ENCODE data around the gene CNTNAP2. TPM values are rescaled to one million over a fixed set of nuclear protein-coding genes. Genes with fewer than 3 reads are reported as not detected.

Gene CNTNAP2
- total and polyA plus RNA-seq, 11 donors, result 0.01 to 2.6 (median 0.31) TPM; not detected in 3

GRCh38 chr7:147664541-147664940 is 1547.9 kb downstream of the CNTNAP2 start:
- peaks cover 0 to 7% (median 0%) of the 10 kb centered on the region in 12 donors for H3K9me3 ChIP-seq
- H3K27ac ChIP-seq, result no peak overlapping the region
- ATAC-seq (no peak), DNase-seq (no peak)
- WGBS, 4 donors, result 50 to 60% (median 56%) methylated on average over 6 of the region's 6 CpGs
- intact Hi-C loops (cut with DNase I), result no loop called here
- no peak overlapping the region for H3K4me3 ChIP-seq
- H3K36me3 ChIP-seq, result no peaks in the 10 kb centered on the region
- no peaks in the 10 kb centered on the region for H3K27me3 ChIP-seq
- H3K4me1 ChIP-seq, result no peaks in the 10 kb centered on the region
- TF ChIP-seq CTCF (IDR thresholded peaks at IDR 0.05), result no peak
- TF ChIP-seq POLR2A (IDR thresholded peaks at IDR 0.05), result no peak

GRCh38 chr7:147670759-147671158 is 1554.2 kb downstream of the CNTNAP2 start:
- peak in 1 of 5 donors; percentile 20 for DNase-seq
- no peaks in the 10 kb centered on the region for H3K36me3 ChIP-seq
- TF ChIP-seq CTCF (IDR thresholded peaks at IDR 0.05), result no peak
- no peak for TF ChIP-seq POLR2A (IDR thresholded peaks at IDR 0.05)
- no peak for ATAC-seq
- no peaks in the 10 kb centered on the region for H3K4me1 ChIP-seq
- no peak overlapping the region for H3K27ac ChIP-seq
- H3K9me3 ChIP-seq, result peaks cover 0 to 3% (median 0%) of the 10 kb centered on the region in 12 donors
- intact Hi-C loops (cut with DNase I), result no loop called here
- no peak overlapping the region for H3K4me3 ChIP-seq
- H3K27me3 ChIP-seq, result no peaks in the 10 kb centered on the region
- WGBS, 4 donors, result 82 to 89% (median 87%) methylated on average over 7 to 10 of the region's 10 CpGs

- H3K27me3 ChIP-seq, result no peaks in the 10 kb centered on the region
- no peak for ATAC-seq
- TF ChIP-seq CTCF (IDR thresholded peaks at IDR 0.05) (no peak), POLR2A (IDR thresholded peaks at IDR 0.05) (no peak)
- no peak overlapping the region for H3K4me3 ChIP-seq
- H3K9me3 ChIP-seq, result no peaks in the 10 kb centered on the region
- no peaks in the 10 kb centered on the region for H3K36me3 ChIP-seq
- H3K4me1 ChIP-seq, result no peaks in the 10 kb centered on the region
- intact Hi-C loops (cut with DNase I), result no loop called here
- no peak overlapping the region for H3K27ac ChIP-seq
- DNase-seq, result no peak
These were observed 1558.1 kb downstream of the CNTNAP2 start for GRCh38 chr7:147674705-147675104.

GRCh38 chr7:147678943-147679342 is 1562.3 kb downstream of the CNTNAP2 start:
- H3K36me3 ChIP-seq, result no peaks in the 10 kb centered on the region
- ATAC-seq (no peak), DNase-seq (no peak)
- TF ChIP-seq POLR2A (IDR thresholded peaks at IDR 0.05), result no peak
- no peak for TF ChIP-seq CTCF (IDR thresholded peaks at IDR 0.05)
- H3K9me3 ChIP-seq, result no peaks in the 10 kb centered on the region
- no peak overlapping the region for H3K4me3 ChIP-seq
- H3K27ac ChIP-seq, result no peak overlapping the region
- 51 to 67% (median 61%) methylated on average over 1 of the region's 1 CpG for WGBS, 4 donors
- peaks cover 0 to 3% (median 0%) of the 10 kb centered on the region in 9 donors for H3K27me3 ChIP-seq
- no peaks in the 10 kb centered on the region for H3K4me1 ChIP-seq
- intact Hi-C loops (cut with DNase I), result no loop called here

All from heart left ventricle (tissue), 16 donors.